Mucosa of gallbladder (tissue), 1 donor: ENCODE measurements around the gene RAB15. TPM values are rescaled to one million over a fixed set of nuclear protein-coding genes. Genes with fewer than 3 reads are reported as not detected.

Source experiments
- DNase-seq: peaks from one replicate; pipeline ENCODE4 v3.0.0-alpha.2; 2020; ENCODE audit warnings: low spot score
- total RNA-seq: library from RNA; stranded (reverse); gene quantifications from one replicate; pipeline ENCODE4 v1.2.1, GENCODE V29; 2021
- donor health status: DM: no; HTN: no; CAD: no.

RAB15 gene
- total RNA-seq, 1 donor from 2014 or later: 16.5 TPM

DNA sequence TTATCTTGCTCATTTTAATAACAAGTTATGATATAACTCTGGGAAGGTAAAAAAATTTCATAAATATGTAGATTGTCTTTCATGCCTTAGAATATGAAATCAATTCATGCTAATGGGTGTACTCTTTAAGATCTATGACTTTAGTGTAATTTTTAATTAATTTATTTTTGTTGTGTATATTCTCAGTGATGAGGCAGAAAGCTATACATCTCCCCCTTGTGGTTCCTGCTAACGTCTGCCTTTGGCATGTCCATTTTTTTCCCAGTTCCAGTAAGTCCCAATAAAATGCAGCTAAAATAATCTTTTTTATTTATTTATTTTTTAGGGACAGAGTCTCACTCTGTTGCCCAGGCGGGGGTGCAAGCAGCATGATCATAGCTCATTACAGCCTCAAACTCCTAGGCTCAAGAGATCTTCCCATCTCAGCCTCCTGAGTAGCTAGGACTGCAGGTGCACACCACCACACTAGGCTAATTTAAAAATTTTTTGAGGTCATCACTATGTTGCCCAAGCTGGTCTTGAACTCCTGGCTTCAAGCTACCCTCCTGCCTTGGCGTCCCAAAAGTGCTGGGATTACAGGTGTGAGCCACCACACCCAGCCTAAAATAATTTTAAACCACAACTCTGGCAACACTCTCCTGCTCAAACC is 61.2 kb downstream of the RAB15 start:
- no peak for DNase-seq

DNA sequence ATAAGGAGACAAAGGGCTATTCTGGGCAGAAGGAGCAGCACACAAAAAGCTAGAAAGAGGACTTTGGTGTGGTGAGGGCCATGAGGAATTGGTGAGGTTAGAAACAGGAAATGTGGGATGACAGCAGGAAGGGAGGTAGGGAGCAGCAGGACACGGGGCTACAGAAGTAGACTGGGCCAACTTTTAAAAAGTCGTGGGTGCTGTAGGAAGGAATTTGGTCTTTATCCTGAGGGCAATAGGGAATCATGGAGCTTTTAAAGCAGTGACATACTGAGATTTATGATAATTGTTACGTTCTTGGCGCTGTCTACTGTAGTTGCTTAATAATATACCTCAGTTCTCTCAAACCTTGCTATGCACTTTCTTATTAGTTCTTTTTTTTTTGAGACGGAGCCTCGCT is 66.1 kb downstream of the RAB15 start:
- no peak for DNase-seq

DNA sequence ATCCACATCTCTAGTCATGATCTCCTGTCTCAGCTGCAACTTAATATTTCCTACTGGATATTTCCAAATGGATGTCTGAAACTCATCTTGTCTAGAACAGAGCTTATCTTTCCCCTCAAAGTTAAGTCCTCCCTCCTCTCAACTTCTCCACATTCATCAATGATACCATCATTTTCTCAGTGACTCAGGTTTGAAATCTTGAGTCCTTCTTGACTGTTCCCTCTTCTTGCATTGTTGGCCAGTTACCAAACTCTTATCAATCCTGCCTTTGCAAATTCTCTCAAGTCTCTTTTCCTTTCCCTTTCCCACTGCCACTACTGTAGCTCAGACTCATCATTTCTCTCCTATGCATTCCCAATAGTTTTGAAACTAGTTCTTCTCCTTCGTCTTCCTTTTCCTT is 72.2 kb downstream of the RAB15 start:
- DNase-seq: no peak

Other genes with a start within 250 kb of the RAB15 start
- gene SPTB, start 92.4 kb downstream of the RAB15 start, total RNA-seq: 3.1 TPM
- gene CHURC1, start 57.9 kb downstream of the RAB15 start, total RNA-seq: 58.7 TPM
- gene GPX2, start 29.6 kb downstream of the RAB15 start, total RNA-seq: 617 TPM
- 16.7 TPM for gene FNTB, start 14.6 kb upstream of the RAB15 start, total RNA-seq
- 109 TPM for gene MAX, start 130.2 kb upstream of the RAB15 start, total RNA-seq